Activated T-helper 9 cell treated with anti-CD3 and anti-CD28 coated beads, Interleukin-2, amount 50 U/mL, for 16 hours (primary cell): ENCODE data around the gene LRRC1.

Experiments
- DNase-seq: peaks from one replicate; pipeline ENCODE4 v3.0.0-alpha.2; 2020; ENCODE audit warnings: low read depth

The LRRC1 gene

DNA sequence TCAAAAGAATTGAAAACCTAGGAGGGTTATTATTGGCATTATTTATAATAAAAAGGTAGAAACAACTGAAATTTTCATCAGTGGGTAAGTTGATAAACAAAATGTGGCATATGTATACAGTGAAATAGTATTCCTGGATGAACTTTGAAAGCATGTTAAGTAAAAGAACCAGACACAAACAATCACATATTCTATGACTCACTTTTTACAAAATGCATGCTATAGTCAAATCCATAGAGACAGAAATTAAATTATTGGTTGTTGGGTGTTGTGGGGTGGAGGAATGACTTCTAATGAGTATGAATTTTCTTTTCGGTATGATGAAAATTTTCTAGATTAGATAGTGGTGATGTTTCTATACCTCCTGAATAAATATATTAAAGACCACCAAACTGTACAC is 94.6 kb downstream of the LRRC1 start:
- DNase-seq = no peak

GRCh38 chr6:53892707-53893106 is 97.9 kb downstream of the LRRC1 start:
- no peak for DNase-seq

DNA sequence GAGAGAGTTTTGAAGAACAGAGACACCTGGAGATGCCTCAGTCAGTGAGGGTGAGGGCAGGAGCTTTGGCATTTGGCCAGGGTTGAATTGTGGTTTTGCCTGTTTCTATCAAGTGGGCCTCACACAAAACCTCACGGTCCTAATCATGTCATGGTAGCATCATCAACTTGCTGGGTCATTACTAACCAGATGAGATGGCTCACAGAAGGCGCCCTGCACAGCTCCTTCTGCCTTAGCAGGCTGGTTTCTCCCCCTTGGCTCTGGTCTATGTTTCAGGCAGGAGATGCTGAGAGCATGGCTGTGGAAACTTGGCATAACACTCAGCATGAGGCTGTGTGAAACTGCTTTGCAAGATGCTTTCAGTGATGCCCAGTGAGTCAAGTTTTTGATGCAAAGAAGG is 99.3 kb downstream of the LRRC1 start:
- no peak for DNase-seq

- DNase-seq = no peak
These were observed 101.4 kb downstream of the LRRC1 start for GRCh38 chr6:53896196-53896595.

GRCh38 chr6:53898026-53898795 is 103.4 kb downstream of the LRRC1 start:
- no peak for DNase-seq

DNA sequence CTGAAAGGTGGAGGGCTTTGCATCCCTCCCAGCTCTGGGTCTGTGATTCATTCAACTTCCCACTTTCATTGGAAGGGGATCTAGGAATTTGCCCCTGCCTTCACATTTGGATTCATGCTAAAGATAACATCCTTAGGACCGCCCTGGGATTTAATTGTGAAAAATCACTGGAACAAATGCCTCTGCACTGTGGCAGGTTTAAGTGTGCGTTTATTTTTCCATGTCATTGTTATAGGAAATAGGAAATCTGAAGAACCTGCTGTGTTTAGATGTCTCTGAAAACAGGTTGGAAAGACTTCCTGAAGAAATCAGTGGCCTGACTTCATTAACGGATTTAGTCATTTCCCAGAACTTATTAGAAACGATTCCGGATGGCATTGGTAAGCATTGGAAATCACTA is 104.7 kb downstream of the LRRC1 start:
- DNase-seq = no peak

- no peak for DNase-seq
These were observed 108.6 kb downstream of the LRRC1 start for GRCh38 chr6:53903357-53903756.

DNA sequence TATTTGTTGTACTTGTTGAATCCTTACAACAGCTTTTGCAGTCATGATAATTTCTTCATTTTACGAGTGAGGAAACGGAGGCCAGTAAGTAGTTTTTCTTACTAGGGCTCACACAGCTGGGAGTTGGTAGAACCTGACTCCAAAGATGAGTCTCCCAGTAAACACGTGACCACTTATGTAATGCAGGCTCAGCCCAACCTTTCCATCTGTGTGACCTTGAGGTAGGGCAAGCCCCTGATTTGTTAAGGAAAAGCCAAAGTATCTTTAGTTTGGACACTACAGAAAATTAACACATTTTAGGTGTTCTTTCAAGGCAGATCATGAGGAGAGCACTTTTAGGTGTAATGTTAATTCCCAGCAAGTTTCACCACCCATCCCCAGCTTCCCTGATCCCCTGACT is 111.3 kb downstream of the LRRC1 start:
- DNase-seq = no peak

DNA sequence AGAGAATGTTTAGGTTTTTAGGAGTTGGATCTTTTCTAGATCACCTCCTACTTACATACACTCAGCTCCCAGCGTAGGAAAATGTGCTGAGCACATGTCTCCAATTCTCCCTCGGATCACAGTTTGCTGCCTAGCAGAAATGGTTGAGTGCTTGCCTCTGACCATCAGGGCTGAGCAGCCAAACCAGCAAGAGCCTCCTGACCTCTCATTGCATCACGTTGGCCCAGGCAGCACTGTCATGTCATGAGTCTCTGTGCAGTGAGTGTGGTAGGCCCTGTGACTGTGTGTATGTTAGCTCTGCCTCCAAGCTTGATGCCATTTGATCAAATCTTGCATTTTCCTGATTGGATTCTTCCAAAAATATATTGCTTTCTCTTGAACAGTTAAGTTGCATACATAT is 112.0 kb downstream of the LRRC1 start:
- no peak for DNase-seq

DNA sequence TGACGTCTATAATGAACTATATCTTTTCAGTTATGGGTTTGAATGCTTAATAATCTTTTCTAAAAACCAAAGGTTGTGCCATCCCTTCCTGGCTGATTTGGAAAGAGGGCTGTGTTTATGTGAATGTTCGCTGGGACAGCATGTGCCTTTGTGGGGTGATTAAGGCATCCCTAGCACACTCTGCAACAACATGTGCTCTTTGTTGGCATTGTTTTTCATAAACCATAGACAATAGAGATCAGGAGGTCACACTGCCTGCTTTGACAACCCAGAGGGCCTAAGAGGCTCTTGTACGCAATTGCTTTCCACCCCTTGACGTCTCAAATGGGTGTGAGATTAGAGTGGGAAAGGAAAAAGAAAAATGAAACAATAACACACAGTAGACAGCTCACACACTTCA is 116.0 kb downstream of the LRRC1 start:
- no peak for DNase-seq

DNA sequence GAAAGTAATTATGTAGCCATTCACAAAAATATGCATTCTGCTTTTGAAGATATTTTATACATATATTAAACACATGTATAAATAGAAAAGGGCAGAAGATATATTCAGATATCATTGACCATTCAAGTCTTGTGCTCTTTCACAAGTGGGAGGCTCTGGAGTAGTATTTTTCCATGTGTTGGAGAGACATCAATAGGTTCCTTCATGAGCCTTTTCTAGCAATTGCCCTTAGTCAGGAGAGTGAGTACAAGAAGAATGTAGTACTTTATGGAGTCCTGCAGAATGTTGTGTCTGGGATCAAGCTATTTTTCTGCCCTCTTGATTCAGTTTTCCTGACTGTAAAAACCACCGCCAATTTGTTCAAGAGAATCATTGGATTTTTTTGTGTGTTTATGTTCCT is 117.9 kb downstream of the LRRC1 start:
- no peak for DNase-seq

DNA sequence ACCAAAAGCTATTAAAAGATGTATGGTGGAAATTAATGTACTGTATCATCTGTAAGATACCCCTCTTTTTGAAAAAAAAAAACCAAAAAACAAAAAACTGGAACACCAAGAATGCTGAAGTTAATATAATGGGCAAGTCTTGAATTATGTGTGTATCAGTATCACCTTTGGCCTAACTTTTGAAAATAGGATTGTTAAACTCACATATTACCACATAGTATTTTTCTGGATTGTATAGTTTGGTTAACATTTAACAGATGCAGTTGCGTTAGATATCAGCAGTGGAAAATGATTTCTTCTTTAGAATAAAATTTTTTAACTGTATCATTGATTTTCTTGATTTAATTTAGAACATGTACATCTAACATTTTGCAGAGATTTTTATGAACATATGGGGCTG is 118.5 kb downstream of the LRRC1 start:
- no peak for DNase-seq

- DNase-seq = no peak
These were observed 120.4 kb downstream of the LRRC1 start for GRCh38 chr6:53915026-53915691.

- DNase-seq = no peak
These were observed 122.1 kb downstream of the LRRC1 start for GRCh38 chr6:53916804-53917463.

DNA sequence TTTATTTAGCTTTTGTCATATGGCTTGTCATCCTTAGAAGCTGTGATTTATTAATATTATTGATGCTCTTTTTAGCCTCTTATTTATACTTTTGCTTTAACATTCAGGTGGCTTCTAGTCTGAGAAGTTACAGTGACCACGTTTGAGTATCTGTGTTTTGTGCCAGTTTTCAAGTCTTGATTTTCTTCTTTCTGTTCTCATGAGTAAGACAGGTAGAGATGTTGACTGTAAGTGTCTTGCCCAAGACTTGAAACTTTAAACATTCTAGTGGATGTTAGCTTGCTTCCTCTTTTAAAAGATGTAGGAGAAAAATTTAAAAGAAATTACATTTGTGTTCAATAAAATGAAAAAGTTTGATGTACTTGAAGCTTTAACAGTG is 122.6 kb downstream of the LRRC1 start:
- DNase-seq = no peak

DNA sequence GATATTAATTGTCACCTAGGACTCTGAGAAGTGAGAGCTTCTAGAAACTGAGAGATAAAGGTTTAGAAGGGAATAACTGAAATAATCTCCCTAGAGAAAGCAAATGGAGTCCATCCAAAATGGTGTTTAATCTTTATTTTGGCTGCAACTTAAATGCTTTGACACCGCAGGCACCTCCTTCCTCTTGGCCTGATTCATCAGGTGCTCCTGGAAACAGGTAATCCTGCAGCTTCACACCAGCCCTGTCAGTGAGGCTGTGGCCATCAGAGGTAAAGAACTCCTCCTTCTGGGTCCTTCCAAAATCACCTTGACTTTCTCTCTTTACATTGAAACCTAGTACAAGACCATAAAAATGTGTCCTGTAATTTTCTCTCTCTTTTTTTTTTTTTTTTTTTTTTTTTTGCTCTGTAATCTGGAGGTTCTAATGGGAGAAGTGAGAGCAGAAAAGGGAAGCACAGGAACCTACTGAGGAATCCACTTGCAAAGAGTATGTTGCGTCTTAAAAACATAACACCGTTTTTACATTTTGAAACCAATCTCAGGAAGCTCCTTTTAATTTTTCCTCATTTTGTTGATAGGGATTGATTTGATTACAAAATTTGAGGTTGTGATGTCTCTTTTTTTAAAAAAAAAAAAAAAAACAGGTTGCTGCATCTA is 124.2 kb downstream of the LRRC1 start:
- DNase-seq = no peak

- no peak for DNase-seq
These were observed 125.1 kb downstream of the LRRC1 start for GRCh38 chr6:53919881-53920360.

DNA sequence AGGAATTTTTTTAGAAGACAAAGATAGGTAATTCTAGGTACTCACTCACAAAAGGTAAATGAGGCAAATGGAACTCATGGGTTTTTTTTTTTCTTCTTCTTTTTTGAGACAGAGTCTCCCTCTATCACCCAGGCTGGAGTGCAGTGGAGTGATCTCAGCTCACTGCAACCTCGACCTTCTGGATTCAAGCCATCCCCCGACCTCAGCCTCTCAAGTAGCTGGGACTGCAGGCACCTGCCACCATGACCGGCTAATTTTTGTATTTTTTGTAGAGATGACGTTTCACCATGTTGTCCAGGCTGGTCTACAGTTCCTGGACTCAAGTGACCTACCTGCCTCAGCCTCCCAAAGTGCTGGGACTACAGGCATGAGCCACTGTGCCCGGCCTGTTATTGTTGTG is 126.1 kb downstream of the LRRC1 start:
- DNase-seq = no peak

- DNase-seq = no peak
These were observed 126.8 kb downstream of the LRRC1 start for GRCh38 chr6:53921639-53922038.

DNA sequence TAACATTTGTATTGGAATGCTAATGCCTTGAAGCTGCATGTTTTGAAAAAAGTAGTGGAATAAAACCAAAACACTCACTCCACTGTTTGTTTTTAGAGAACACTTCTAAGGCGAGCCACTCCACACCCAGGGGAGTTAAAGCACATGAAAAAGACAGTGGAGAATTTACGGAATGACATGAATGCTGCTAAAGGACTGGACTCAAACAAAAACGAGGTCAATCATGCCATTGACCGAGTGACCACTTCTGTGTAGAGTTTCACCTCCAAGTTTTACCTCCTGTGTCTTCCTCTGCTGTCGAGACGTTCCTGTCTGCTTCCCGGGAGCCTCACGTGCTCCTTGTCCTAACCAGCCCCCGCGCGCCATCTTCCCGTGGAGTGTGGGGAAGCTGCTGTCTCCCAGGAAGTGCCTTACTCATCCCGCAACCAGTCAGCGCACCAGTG is 127.8 kb downstream of the LRRC1 start:
- no peak for DNase-seq

DNA sequence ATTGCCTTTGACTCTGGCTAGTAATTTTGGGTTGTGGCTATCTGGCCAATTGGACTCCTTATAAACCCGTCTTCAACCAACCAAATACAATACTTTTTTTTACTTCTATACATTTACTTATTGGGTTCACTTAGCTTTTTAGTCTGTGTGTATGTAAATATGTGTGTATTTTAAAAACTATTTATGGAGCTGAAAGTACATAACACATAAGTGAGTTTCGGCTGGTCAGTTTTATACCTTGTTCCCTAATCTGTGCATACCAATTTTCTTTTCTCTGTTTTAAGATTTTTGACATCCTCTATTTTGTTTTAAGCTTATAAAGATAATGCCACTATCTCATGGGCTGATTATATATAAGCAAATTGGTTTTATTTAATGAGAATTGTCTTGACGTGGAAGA is 129.5 kb downstream of the LRRC1 start:
- DNase-seq = no peak

DNA sequence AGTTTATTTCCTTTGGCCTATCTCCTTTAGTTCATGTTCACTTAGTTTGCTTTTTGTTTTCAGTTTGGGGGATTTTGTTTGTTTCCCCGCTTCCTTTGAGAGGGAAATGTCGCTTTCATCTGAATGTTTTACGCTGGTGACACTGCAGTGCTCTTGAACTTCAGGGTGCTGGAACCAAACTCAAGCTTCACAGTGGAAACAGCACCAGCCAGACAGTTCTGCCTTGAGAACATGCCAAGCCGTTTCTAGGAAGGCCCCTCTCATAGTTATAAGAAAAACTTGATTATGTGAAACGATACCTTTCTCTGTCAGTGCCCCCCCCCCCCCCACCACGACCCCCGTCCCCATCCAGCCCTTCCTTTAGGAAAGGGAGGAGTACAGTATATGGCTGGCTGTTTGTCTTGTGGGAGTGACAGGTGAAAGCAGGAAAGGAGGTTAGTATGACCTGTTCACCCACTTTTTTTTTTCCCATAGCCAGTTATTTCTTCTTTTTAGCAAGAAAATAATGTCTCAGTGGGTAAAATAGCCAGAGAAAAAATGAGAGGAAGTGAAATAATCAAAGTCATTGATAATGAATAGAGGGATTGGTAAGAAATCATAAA is 130.1 kb downstream of the LRRC1 start:
- no peak for DNase-seq
